Chondrocyte (in vitro differentiated cells): ENCODE data around the gene MRPL55. TPM values are rescaled to one million over a fixed set of nuclear protein-coding genes. Genes with fewer than 3 reads are reported as not detected.
A peak's percentile ranks its signal among the peaks of the same experiment; 100 is the strongest.

Experiments
- DNase-seq: peaks from one replicate; pipeline ENCODE4 v3.0.0; 2021; ENCODE audit warnings: mixed read lengths, low spot score
- H3K27ac Mint-ChIP-seq: one replicate; pipeline ENCODE4 v1.8.0; 2021; ENCODE audit warnings: mild to moderate bottlenecking, moderate library complexity, mixed read lengths; ENCODE audit not compliant: unreplicated experiment
- H3K27me3 Mint-ChIP-seq: 2 replicates; pipeline ENCODE4 v1.8.0; 2021; ENCODE audit warnings: low read depth, mixed read lengths
- H3K36me3 Mint-ChIP-seq: 2 replicates; pipeline ENCODE4 v1.8.0; 2021; ENCODE audit warnings: low read depth, mixed read lengths
- H3K4me1 Mint-ChIP-seq: 2 replicates; pipeline ENCODE4 v1.8.0; 2021; ENCODE audit warnings: low read depth, mild to moderate bottlenecking, mixed read lengths
- H3K4me3 Mint-ChIP-seq: one replicate; pipeline ENCODE4 v1.8.0; 2021; ENCODE audit warnings: mild to moderate bottlenecking, moderate library complexity, mixed read lengths; ENCODE audit not compliant: unreplicated experiment
- H3K9me3 Mint-ChIP-seq: 2 replicates; pipeline ENCODE4 v1.8.0; 2021; ENCODE audit warnings: low read depth, mixed read lengths
- CTCF ChIP-seq: fragments of 200-600 bp; sonication (generic); IDR thresholded peaks from 2 replicates; pipeline ENCODE4 v1.5.0; 2021; ENCODE audit warnings: antibody characterized with exemption, mild to moderate bottlenecking, moderate library complexity
- total RNA-seq: library from RNA; stranded (reverse); gene quantifications from 3 replicates; pipeline ENCODE4 v1.2.1, GENCODE V29; 2021

MRPL55 gene
- total RNA-seq, 1 donor from 2014 or later: 48.6 TPM

GRCh38 chr1:228101614-228101993 is 7.5 kb downstream of the MRPL55 start:
- no peak for TF ChIP-seq CTCF
- no peaks in the 10 kb centered on the region for H3K27me3 Mint-ChIP-seq
- H3K27ac Mint-ChIP-seq: peak overlapping the region; percentile 76
- H3K4me3 Mint-ChIP-seq: peak overlapping the region; percentile 91
- H3K4me1 Mint-ChIP-seq: peaks cover 27% of the 10 kb centered on the region
- no peak for DNase-seq
- no peaks in the 10 kb centered on the region for H3K9me3 Mint-ChIP-seq
- H3K36me3 Mint-ChIP-seq: peaks cover 14% of the 10 kb centered on the region

- H3K27ac Mint-ChIP-seq: peak overlapping the region; percentile 76
- H3K9me3 Mint-ChIP-seq: no peaks in the 10 kb centered on the region
Observed at GRCh38 chr1:228100822-228101613, 8.1 kb downstream of the MRPL55 start.

GRCh38 chr1:228099331-228099732 is 9.8 kb downstream of the MRPL55 start:
- Mint-ChIP-seq H3K4me3 (no peak overlapping the region), H3K27me3 (no peaks in the 10 kb centered on the region), H3K9me3 (peaks cover 7% of the 10 kb centered on the region), H3K27ac (peak overlapping the region; percentile 45), H3K36me3 (peaks cover 21% of the 10 kb centered on the region), H3K4me1 (peaks cover 28% of the 10 kb centered on the region)
- TF ChIP-seq CTCF: no peak
- peak; percentile 63 for DNase-seq

More at GRCh38 chr1:228100822-228101613, 8.1 kb downstream of the MRPL55 start:
- Mint-ChIP-seq H3K36me3 (peaks cover 14% of the 10 kb centered on the region), H3K4me3 (peak overlapping the region; percentile 91), H3K27me3 (no peaks in the 10 kb centered on the region), H3K4me1 (peaks cover 28% of the 10 kb centered on the region)
- peak; percentile 67 for DNase-seq
- no peak for TF ChIP-seq CTCF

- peaks cover 7% of the 10 kb centered on the region for H3K9me3 Mint-ChIP-seq
- peak; percentile 86 for DNase-seq
- TF ChIP-seq CTCF: no peak
Observed at GRCh38 chr1:228098323-228098931, 10.7 kb downstream of the MRPL55 start.

GRCh38 chr1:228097333-228098081 is 11.6 kb downstream of the MRPL55 start:
- peaks cover 7% of the 10 kb centered on the region for H3K9me3 Mint-ChIP-seq
- H3K27ac Mint-ChIP-seq: no peak overlapping the region
- H3K4me3 Mint-ChIP-seq: no peak overlapping the region
- peaks cover 20% of the 10 kb centered on the region for H3K4me1 Mint-ChIP-seq
- TF ChIP-seq CTCF: no peak
- peak; percentile 86 for DNase-seq
- no peaks in the 10 kb centered on the region for H3K27me3 Mint-ChIP-seq
- H3K36me3 Mint-ChIP-seq: peaks cover 21% of the 10 kb centered on the region

More at GRCh38 chr1:228098323-228098931, 10.7 kb downstream of the MRPL55 start:
- no peaks in the 10 kb centered on the region for H3K27me3 Mint-ChIP-seq
- peaks cover 19% of the 10 kb centered on the region for H3K4me1 Mint-ChIP-seq
- no peak overlapping the region for H3K4me3 Mint-ChIP-seq
- H3K27ac Mint-ChIP-seq: no peak overlapping the region
- peaks cover 21% of the 10 kb centered on the region for H3K36me3 Mint-ChIP-seq
